ENCODE data around the gene GMDS. TPM values are rescaled to one million over a fixed set of nuclear protein-coding genes. Genes with fewer than 3 reads are reported as not detected.

The GMDS gene
- polyA plus RNA-seq, 1 experiment: 7.1 TPM

- no peak for DNase-seq (ENCODE audit: low read depth)
- POLR2A ChIA-PET: no interaction called here
- no peaks in the 10 kb centered on the region for H3K27me3 ChIP-seq (ENCODE audit: control insufficient read depth, insufficient read depth, low read length)
- CTCF ChIA-PET: no interaction called here
- H3K4me3 ChIP-seq (ENCODE audit: low read depth, low read length): no peak overlapping the region
- H3K36me3 ChIP-seq (ENCODE audit: control insufficient read depth, insufficient read depth, low read length): no peaks in the 10 kb centered on the region
- TF ChIP-seq CTCF (IDR thresholded peaks at IDR 0.05; ENCODE audit: insufficient read depth, low read depth, low read length): no peak
Measured at GRCh38 chr6:2036710-2037023, 208.7 kb downstream of the GMDS start.

GRCh38 chr6:2035826-2036709 lies 209.3 kb downstream of the GMDS start:
- CTCF ChIA-PET: no interaction called here
- no peaks in the 10 kb centered on the region for H3K36me3 ChIP-seq (ENCODE audit: control insufficient read depth, insufficient read depth, low read length)
- no peaks in the 10 kb centered on the region for H3K27me3 ChIP-seq (ENCODE audit: control insufficient read depth, insufficient read depth, low read length)
- no peak for DNase-seq (ENCODE audit: low read depth)
- no peak for TF ChIP-seq CTCF (IDR thresholded peaks at IDR 0.05; ENCODE audit: insufficient read depth, low read depth, low read length)
- POLR2A ChIA-PET: no interaction called here
- H3K4me3 ChIP-seq (ENCODE audit: low read depth, low read length): no peak overlapping the region

GRCh38 chr6:2035046-2035445 lies 210.4 kb downstream of the GMDS start:
- ChIA-PET CTCF (no interaction called here), POLR2A (no interaction called here)
- Histone ChIP-seq H3K4me3 (ENCODE audit: low read depth, low read length) (no peak overlapping the region), H3K36me3 (ENCODE audit: control insufficient read depth, insufficient read depth, low read length) (no peaks in the 10 kb centered on the region), H3K27me3 (ENCODE audit: control insufficient read depth, insufficient read depth, low read length) (no peaks in the 10 kb centered on the region)
- TF ChIP-seq CTCF (IDR thresholded peaks at IDR 0.05; ENCODE audit: insufficient read depth, low read depth, low read length): no peak
- DNase-seq (ENCODE audit: low read depth): no peak

GRCh38 chr6:2034256-2034655 lies 211.1 kb downstream of the GMDS start:
- CTCF ChIA-PET: no interaction called here
- Histone ChIP-seq H3K4me3 (ENCODE audit: low read depth, low read length) (no peak overlapping the region), H3K36me3 (ENCODE audit: control insufficient read depth, insufficient read depth, low read length) (no peaks in the 10 kb centered on the region), H3K27me3 (ENCODE audit: control insufficient read depth, insufficient read depth, low read length) (no peaks in the 10 kb centered on the region)
- TF ChIP-seq CTCF (IDR thresholded peaks at IDR 0.05; ENCODE audit: insufficient read depth, low read depth, low read length): no peak
- DNase-seq (ENCODE audit: low read depth): no peak
- POLR2A ChIA-PET: no interaction called here

GRCh38 chr6:2033544-2033943 lies 211.9 kb downstream of the GMDS start:
- no peak overlapping the region for H3K4me3 ChIP-seq (ENCODE audit: low read depth, low read length)
- H3K27me3 ChIP-seq (ENCODE audit: control insufficient read depth, insufficient read depth, low read length): no peaks in the 10 kb centered on the region
- ChIA-PET POLR2A (no interaction called here), CTCF (no interaction called here)
- H3K36me3 ChIP-seq (ENCODE audit: control insufficient read depth, insufficient read depth, low read length): no peaks in the 10 kb centered on the region
- no peak for DNase-seq (ENCODE audit: low read depth)
- TF ChIP-seq CTCF (IDR thresholded peaks at IDR 0.05; ENCODE audit: insufficient read depth, low read depth, low read length): no peak

All from BJ (cell line).